HL-60 (cell line): ENCODE data around the gene BABAM2.

ENCODE experiments used
- CTCF ChIP-seq: IDR thresholded peaks from one replicate; pipeline ENCODE4 v1.5.1; 2011; ENCODE audit warnings: low read length, control low read depth, inconsistent platforms; ENCODE audit not compliant: insufficient read depth
- GABPA ChIP-seq: IDR thresholded peaks from 2 replicates; pipeline ENCODE4 v1.6.1; 2012; ENCODE audit warnings: low read depth

- TF ChIP-seq CTCF (no peak), GABPA (no peak)
Measured at GRCh38 chr2:28158791-28159190, 268.3 kb downstream of the BABAM2 start.
